ENCODE results near the gene MLEC.
"Not testable (repeated sequence)": the region's sequence is repeated elsewhere in the genome, so short reads cannot be mapped to it uniquely, and the experiment has no call there.

Gene MLEC

GRCh38 chr12:120663741-120664140 is 23.2 kb upstream of the MLEC start:
- DNase-seq = no peak

- no peak for DNase-seq
Measured at GRCh38 chr12:120666571-120667390, 20.2 kb upstream of the MLEC start.

GRCh38 chr12:120668091-120668867 is 18.7 kb upstream of the MLEC start:
- no peak for DNase-seq

GRCh38 chr12:120668868-120669840 is 17.8 kb upstream of the MLEC start:
- no peak for DNase-seq

GRCh38 chr12:120670237-120670636 is 16.7 kb upstream of the MLEC start:
- DNase-seq = not testable (repeated sequence)

GRCh38 chr12:120670667-120671066 is 16.3 kb upstream of the MLEC start:
- no peak for DNase-seq

- no peak for DNase-seq
Measured at GRCh38 chr12:120674097-120674636, 12.8 kb upstream of the MLEC start.

GRCh38 chr12:120677765-120678473 is 9.0 kb upstream of the MLEC start:
- DNase-seq = no peak

GRCh38 chr12:120678572-120678971 is 8.4 kb upstream of the MLEC start:
- DNase-seq = no peak

- no peak for DNase-seq
Measured at GRCh38 chr12:120680165-120680738, 6.7 kb upstream of the MLEC start.

GRCh38 chr12:120684523-120684932 is 2.4 kb upstream of the MLEC start:
- DNase-seq = no peak

- no peak for DNase-seq
Measured at GRCh38 chr12:120685522-120685921, 1.4 kb upstream of the MLEC start.

GRCh38 chr12:120686151-120686689 is 729 bp upstream of the MLEC start:
- peak; percentile 95 to 97 for DNase-seq

- no peak for DNase-seq
Measured at GRCh38 chr12:120687578-120688289, 785 bp downstream of the MLEC start.

GRCh38 chr12:120688527-120689071 is 1.6 kb downstream of the MLEC start:
- DNase-seq = no peak

- no peak for DNase-seq
Measured at GRCh38 chr12:120689397-120690082, 2.6 kb downstream of the MLEC start.

- no peak for DNase-seq
Measured at GRCh38 chr12:120690083-120690450, 3.1 kb downstream of the MLEC start.

GRCh38 chr12:120690978-120691377 is 4.0 kb downstream of the MLEC start:
- no peak for DNase-seq

- DNase-seq = no peak
Measured at GRCh38 chr12:120692524-120693033, 5.6 kb downstream of the MLEC start.
